Keratinocyte (primary cell): ENCODE data around the gene EEF1AKMT2. TPM values are rescaled to one million over a fixed set of nuclear protein-coding genes. Genes with fewer than 3 reads are reported as not detected.

ENCODE experiments used
- DNase-seq: peaks from one replicate; pipeline ENCODE4 v3.0.0-alpha.2; 2011; ENCODE audit warnings: low read depth, missing footprints, low spot score
- FAIRE-seq: peaks from 2 replicates; lab custom pipeline; 2011; peaks lifted over from hg19 to GRCh38; lab: Jason Lieb, UNC
- H2AFZ ChIP-seq: 2 replicates; pipeline ENCODE4 v1.6.0; 2012; ENCODE audit warnings: low read length, control low read depth, inconsistent platforms; ENCODE audit not compliant: control insufficient read depth
- H3K27ac ChIP-seq: 2 replicates; pipeline ENCODE4 v1.5.1; 2011; ENCODE audit warnings: low read length; ENCODE audit not compliant: control insufficient read depth, insufficient read depth
- H3K27me3 ChIP-seq: 3 replicates; pipeline ENCODE4 v1.6.0; 2011; ENCODE audit warnings: low read length; ENCODE audit not compliant: control insufficient read depth, insufficient read depth; ENCODE audit errors: extremely low read depth
- H3K36me3 ChIP-seq, 2 experiments: 2 replicates in 1 of 2; 3 replicates in 1 of 2; pipeline ENCODE4 v1.5.1; 2011; ENCODE audit warnings: low read length in 2 of 2, mild to moderate bottlenecking in 1 of 2; ENCODE audit not compliant: control insufficient read depth in 2 of 2, insufficient read depth in 2 of 2; ENCODE audit errors: extremely low read depth in 1 of 2
- H3K4me1 ChIP-seq: 3 replicates; pipeline ENCODE4 v1.5.1; 2011; ENCODE audit warnings: low read length; ENCODE audit not compliant: control insufficient read depth, insufficient read depth; ENCODE audit errors: extremely low read depth
- H3K4me2 ChIP-seq: 3 replicates; pipeline ENCODE4 v1.6.0; 2011; ENCODE audit warnings: low read depth, low read length; ENCODE audit not compliant: control insufficient read depth, insufficient read depth; ENCODE audit errors: extremely low read depth
- H3K4me3 ChIP-seq, 3 experiments: fragments of 200-600 bp in 1 of 3; sonication (generic) in 1 of 3; 2 replicates in 2 of 3; 3 replicates in 1 of 3; pipeline ENCODE4 v1.5.1; 2011 to 2016; ENCODE audit warnings: low read length in 3 of 3, mild to moderate bottlenecking in 3 of 3, control low read depth in 2 of 3, inconsistent platforms in 1 of 3, low read depth in 1 of 3, mixed read lengths in 1 of 3, mixed run types in 1 of 3, moderate library complexity in 1 of 3; ENCODE audit not compliant: control insufficient read depth in 2 of 3, insufficient read depth in 2 of 3; ENCODE audit errors: extremely low read depth in 1 of 3
- H3K79me2 ChIP-seq: 2 replicates; pipeline ENCODE4 v1.6.0; 2012; ENCODE audit warnings: low read length; ENCODE audit not compliant: control insufficient read depth, insufficient read depth
- H3K9ac ChIP-seq: 3 replicates; pipeline ENCODE4 v1.6.0; 2011; ENCODE audit warnings: low read length; ENCODE audit not compliant: control insufficient read depth, insufficient read depth; ENCODE audit errors: extremely low read depth
- H3K9me1 ChIP-seq: 3 replicates; pipeline ENCODE4 v1.6.0; 2011; ENCODE audit warnings: low read length; ENCODE audit not compliant: control insufficient read depth, insufficient read depth; ENCODE audit errors: extremely low read depth
- H3K9me3 ChIP-seq: 2 replicates; pipeline ENCODE4 v1.5.1; 2012; ENCODE audit warnings: low read depth, low read length; ENCODE audit not compliant: control insufficient read depth
- H4K20me1 ChIP-seq: 3 replicates; pipeline ENCODE4 v1.6.0; 2011; ENCODE audit warnings: low read length; ENCODE audit not compliant: control insufficient read depth, insufficient read depth; ENCODE audit errors: extremely low read depth
- CTCF ChIP-seq, 3 experiments: IDR thresholded peaks in 1 of 3; conservative IDR thresholded peaks in 1 of 3; optimal IDR thresholded peaks in 1 of 3; 2 replicates in 2 of 3; 3 replicates in 1 of 3; pipeline versions ENCODE3 to v1.5.1; 2011; ENCODE audit warnings: low read length in 3 of 3, mild to moderate bottlenecking in 3 of 3, moderate library complexity in 2 of 3, control low read depth in 1 of 3, inconsistent platforms in 1 of 3; ENCODE audit not compliant: insufficient read depth in 2 of 3; ENCODE audit errors: extremely low read depth in 1 of 3
- EZH2 ChIP-seq: IDR thresholded peaks from one replicate; pipeline ENCODE4 v1.6.1; 2012; ENCODE audit warnings: inconsistent platforms, mild to moderate bottlenecking, low read length, moderate library complexity
- dilution Hi-C: fragments of 300-500 bp; cut with MboI; formaldehyde crosslinking; loops from one replicate; pipeline ENCODE4 v1.7.0; 2020; ENCODE audit warnings: low sequenced_read_pairs; ENCODE audit not compliant: extremely low pct_ligation_motif_present
- polyA plus RNA-seq, 5 experiments: library from polyadenylated mRNA; depleted of rRNA in 3 of 5; stranded (reverse) in 3 of 5; stranded (forward) in 1 of 5; unstranded in 1 of 5; fragments of >200 nt; gene quantifications; 1 replicate in 1 of 5; 2 replicates in 3 of 5; 3 replicates in 1 of 5; pipeline versions ENCODE4 v1.2.1 to v1.2.3, GENCODE V29; 2011 to 2012; ENCODE audit warnings: missing spikeins in 2 of 5, low read depth in 1 of 5, low replicate concordance in 1 of 5

Gene EEF1AKMT2
- polyA plus RNA-seq, 1 donor (not counting 4 experiments of a cell fraction or from before 2014, with no cell fraction given), result 19.1 TPM

GRCh38 chr10:124722798-124723783 lies 68.6 kb downstream of the EEF1AKMT2 start:
- Histone ChIP-seq H3K9ac (peak overlapping the region; percentile 69), H3K9me3 (no peaks in the 10 kb centered on the region), H4K20me1 (peaks cover 4% of the 10 kb centered on the region), H2AFZ (no peak overlapping the region), H3K4me2 (peak overlapping the region; percentile 39), H3K36me3 (peaks cover 0 to 3% of the 10 kb centered on the region in 2 experiments), H3K27ac (peak overlapping the region; percentile 70), H3K4me3 (no peak overlapping the region), H3K4me1 (peaks cover 51% of the 10 kb centered on the region), H3K9me1 (no peaks in the 10 kb centered on the region), H3K27me3 (no peaks in the 10 kb centered on the region), H3K79me2 (peaks cover 46% of the 10 kb centered on the region)
- dilution Hi-C loops, result no loop called here
- FAIRE-seq (peak; percentile 91), DNase-seq (no peak)
- no peak for TF ChIP-seq EZH2
- no peak for TF ChIP-seq CTCF (optimal IDR thresholded peaks at IDR 0.05 in 1 of 3, IDR thresholded peaks at IDR 0.05 in 1 of 3, conservative IDR thresholded peaks at IDR 0.05 in 1 of 3; ENCODE audit: extremely low read depth in 1 of 3, insufficient read depth in 2 of 3, low read length in 3 of 3)

- Histone ChIP-seq H3K9me1 (no peaks in the 10 kb centered on the region), H3K79me2 (peaks cover 52% of the 10 kb centered on the region), H3K9me3 (no peaks in the 10 kb centered on the region), H4K20me1 (peaks cover 7% of the 10 kb centered on the region), H3K36me3 (peaks cover 3 to 5% of the 10 kb centered on the region in 2 experiments), H3K4me1 (peaks cover 49% of the 10 kb centered on the region), H3K4me2 (no peak overlapping the region), H2AFZ (peak overlapping the region; percentile 21), H3K27me3 (no peaks in the 10 kb centered on the region), H3K27ac (peak overlapping the region; percentile 39), H3K9ac (peak overlapping the region; percentile 28), H3K4me3 (no peak overlapping the region)
- FAIRE-seq (peak; percentile 92), DNase-seq (no peak)
- no peak for TF ChIP-seq EZH2
- no peak for TF ChIP-seq CTCF (optimal IDR thresholded peaks at IDR 0.05 in 1 of 3, IDR thresholded peaks at IDR 0.05 in 1 of 3, conservative IDR thresholded peaks at IDR 0.05 in 1 of 3; ENCODE audit: extremely low read depth in 1 of 3, insufficient read depth in 2 of 3, low read length in 3 of 3)
- dilution Hi-C loops, result no loop called here
These were observed 70.2 kb downstream of the EEF1AKMT2 start for GRCh38 chr10:124721330-124722045.
